Lung (tissue), 12 donors: ENCODE measurements around the gene TEX29. TPM values are rescaled to one million over a fixed set of nuclear protein-coding genes. Genes with fewer than 3 reads are reported as not detected.

Source experiments
- ATAC-seq: fragments of 200-7000 bp; cut with Tn5 transposase; one replicate; pipeline ENCODE4 v1.9.1; 2020; ENCODE audit warnings: moderate number of reproducible peaks; ENCODE audit not compliant: insufficient read depth, low FRiP score
- DNase-seq, 3 donors: peaks; one replicate each; pipeline ENCODE4 v3.0.0-alpha.2; 2013 to 2017
- H3K27ac ChIP-seq, 2 donors: one replicate each; pipeline ENCODE4 v1.5.1; 2013; ENCODE audit warnings: mild to moderate bottlenecking in 2 of 2, moderate library complexity in 2 of 2, control low read depth in 1 of 2, inconsistent platforms in 1 of 2, low read depth in 1 of 2, low read length in 1 of 2
- H3K27me3 ChIP-seq, 3 donors: one replicate each; pipeline ENCODE4 v1.5.1; 2013; ENCODE audit warnings: low read length in 2 of 3; ENCODE audit not compliant: control insufficient read depth in 3 of 3, insufficient read depth in 3 of 3
- H3K36me3 ChIP-seq, 4 donors: one replicate each; pipeline ENCODE4 v1.5.1; 2013; ENCODE audit warnings: low read length in 4 of 4, mild to moderate bottlenecking in 1 of 4, moderate library complexity in 1 of 4; ENCODE audit not compliant: control insufficient read depth in 4 of 4, insufficient read depth in 4 of 4
- H3K4me1 ChIP-seq, 5 donors: one replicate each; pipeline ENCODE4 v1.5.1; 2013; ENCODE audit warnings: low read length in 5 of 5, mild to moderate bottlenecking in 2 of 5, moderate library complexity in 1 of 5; ENCODE audit not compliant: control insufficient read depth in 5 of 5, insufficient read depth in 5 of 5
- H3K4me3 ChIP-seq: one replicate; pipeline ENCODE4 v1.5.1; 2013; ENCODE audit warnings: mild to moderate bottlenecking, control low read depth, moderate library complexity
- H3K9ac ChIP-seq, 2 donors: one replicate each; pipeline ENCODE4 v1.5.1; 2013; ENCODE audit warnings: low read length in 2 of 2, control low read depth in 1 of 2; ENCODE audit not compliant: insufficient read depth in 1 of 2
- H3K9me3 ChIP-seq, 4 donors: one replicate each; pipeline ENCODE4 v1.5.1; 2013; ENCODE audit warnings: low read length in 3 of 4, mild to moderate bottlenecking in 1 of 4, moderate library complexity in 1 of 4; ENCODE audit not compliant: control insufficient read depth in 4 of 4, insufficient read depth in 3 of 4
- WGBS, 2 donors: extraction: QIAGEN DNeasy Blood & Tissue Kit; methylation state at CpG; one replicate each; pipeline ENCODE4 v1.1.7; 2013; 5-methylcytosine and 5-hydroxymethylcytosine counted together
- polyA plus RNA-seq, 2 donors: library from polyadenylated mRNA; stranded (reverse); fragments of 200-250 nt; gene quantifications; one replicate each; pipeline ENCODE4 v1.2.1, GENCODE V29; 2013
- total RNA-seq, 2 donors: library from RNA; depleted of rRNA in 1 of 2; stranded (reverse); fragments of >200 nt in 1 of 2; gene quantifications; one replicate each; pipeline ENCODE4 v1.2.1, GENCODE V29; 2014 to 2021
- TF ChIP-seq, protein P1 (sequence below): IDR thresholded peaks from 2 replicates; pipeline ENCODE4 v1.5.1; 2012; ENCODE audit warnings: mild to moderate bottlenecking; ENCODE audit errors: control extremely low read depth, extremely low read depth
- donor health status: control.
- donor health status: control.
- donor health status: Bipolar disorder and iron deficiency.
- donor health status: healthy.
- donor health status: DM: yes; HTN: yes; CAD: no.

TEX29 gene
- total and polyA plus RNA-seq, 4 donors, result 0.19 to 0.79 (median 0.25) TPM; not detected in 1

DNA sequence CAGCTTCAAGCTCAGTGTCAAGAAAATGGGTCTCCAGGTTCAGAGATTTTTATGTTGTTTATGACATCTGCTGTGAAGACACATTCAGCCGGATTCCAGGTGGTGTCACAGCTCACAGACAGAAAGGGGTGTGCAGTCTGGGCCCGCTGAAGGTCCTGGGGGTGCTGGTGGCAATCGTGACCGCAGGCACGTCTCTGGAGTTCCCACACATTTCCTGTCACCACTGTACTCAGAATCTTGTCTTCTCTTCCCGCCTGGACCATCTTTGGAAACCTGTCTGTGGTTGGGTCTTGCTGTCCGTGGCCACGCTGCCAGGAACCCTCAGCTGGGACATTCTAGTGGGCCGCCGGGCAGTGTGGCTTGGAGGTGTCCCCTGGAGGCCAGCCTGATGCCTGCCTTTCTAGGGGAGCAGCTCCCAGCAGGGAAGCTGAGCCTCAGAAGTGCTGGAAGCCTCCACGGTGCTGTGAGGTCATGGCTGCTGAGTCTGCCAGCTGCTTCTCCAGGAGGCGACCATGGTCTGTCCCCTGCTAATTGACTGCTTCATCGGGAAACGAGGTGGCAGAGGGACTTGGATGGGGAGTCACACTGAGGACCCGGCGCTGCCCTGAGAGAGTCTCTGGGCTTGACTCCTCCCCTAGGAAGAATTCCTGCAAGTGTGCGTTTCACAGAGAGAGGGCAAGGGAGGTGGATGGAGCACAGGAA, 3.7 kb downstream of the TEX29 start:
- no peak overlapping the region for H3K9ac ChIP-seq
- TF ChIP-seq, protein P1, sequence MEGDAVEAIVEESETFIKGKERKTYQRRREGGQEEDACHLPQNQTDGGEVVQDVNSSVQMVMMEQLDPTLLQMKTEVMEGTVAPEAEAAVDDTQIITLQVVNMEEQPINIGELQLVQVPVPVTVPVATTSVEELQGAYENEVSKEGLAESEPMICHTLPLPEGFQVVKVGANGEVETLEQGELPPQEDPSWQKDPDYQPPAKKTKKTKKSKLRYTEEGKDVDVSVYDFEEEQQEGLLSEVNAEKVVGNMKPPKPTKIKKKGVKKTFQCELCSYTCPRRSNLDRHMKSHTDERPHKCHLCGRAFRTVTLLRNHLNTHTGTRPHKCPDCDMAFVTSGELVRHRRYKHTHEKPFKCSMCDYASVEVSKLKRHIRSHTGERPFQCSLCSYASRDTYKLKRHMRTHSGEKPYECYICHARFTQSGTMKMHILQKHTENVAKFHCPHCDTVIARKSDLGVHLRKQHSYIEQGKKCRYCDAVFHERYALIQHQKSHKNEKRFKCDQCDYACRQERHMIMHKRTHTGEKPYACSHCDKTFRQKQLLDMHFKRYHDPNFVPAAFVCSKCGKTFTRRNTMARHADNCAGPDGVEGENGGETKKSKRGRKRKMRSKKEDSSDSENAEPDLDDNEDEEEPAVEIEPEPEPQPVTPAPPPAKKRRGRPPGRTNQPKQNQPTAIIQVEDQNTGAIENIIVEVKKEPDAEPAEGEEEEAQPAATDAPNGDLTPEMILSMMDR, result no peak
- DNase-seq (peak in 1 of 3 donors; percentile 18), ATAC-seq (no peak)
- H3K27ac ChIP-seq, result no peak overlapping the region
- 70 to 72% methylated on average over 17 of the region's 17 CpGs for WGBS, 2 donors
- H3K4me3 ChIP-seq, result no peak overlapping the region
- H3K36me3 ChIP-seq, result no peaks in the 10 kb centered on the region
- peaks cover 0 to 2% (median 0%) of the 10 kb centered on the region in 4 donors for H3K9me3 ChIP-seq
- peaks cover 0 to 13% (median 0%) of the 10 kb centered on the region in 5 donors for H3K4me1 ChIP-seq
- H3K27me3 ChIP-seq, result no peaks in the 10 kb centered on the region

DNA sequence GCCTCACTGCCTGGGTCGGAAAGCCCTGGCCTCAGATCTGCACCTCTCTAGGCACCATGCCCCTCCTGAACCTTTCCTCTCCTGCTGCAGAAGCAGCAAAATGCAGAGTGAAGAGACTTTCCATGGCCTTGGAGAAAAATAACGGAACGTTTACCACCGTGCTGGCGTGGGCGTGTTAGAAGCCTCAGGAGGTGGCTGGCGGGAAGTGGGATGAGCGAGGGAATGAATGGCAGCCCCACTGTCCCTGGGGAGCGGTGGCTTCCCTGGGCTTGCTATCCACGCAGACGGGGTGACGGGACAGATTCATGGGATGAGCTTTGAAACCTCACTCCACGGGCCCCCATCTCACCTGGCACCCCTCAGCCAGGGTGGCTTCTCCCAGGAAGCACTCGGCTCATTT, 4.3 kb downstream of the TEX29 start:
- Histone ChIP-seq H3K27ac (no peak overlapping the region), H3K9me3 (peaks cover 0 to 2% (median 0%) of the 10 kb centered on the region in 4 donors), H3K9ac (no peak overlapping the region), H3K4me1 (peaks cover 0 to 19% (median 0%) of the 10 kb centered on the region in 5 donors), H3K36me3 (no peaks in the 10 kb centered on the region), H3K4me3 (no peak overlapping the region), H3K27me3 (no peaks in the 10 kb centered on the region)
- TF ChIP-seq, protein P1, result no peak
- DNase-seq (no peak), ATAC-seq (no peak)
- WGBS, 2 donors, result 83 to 87% methylated on average over 14 of the region's 14 CpGs

DNA sequence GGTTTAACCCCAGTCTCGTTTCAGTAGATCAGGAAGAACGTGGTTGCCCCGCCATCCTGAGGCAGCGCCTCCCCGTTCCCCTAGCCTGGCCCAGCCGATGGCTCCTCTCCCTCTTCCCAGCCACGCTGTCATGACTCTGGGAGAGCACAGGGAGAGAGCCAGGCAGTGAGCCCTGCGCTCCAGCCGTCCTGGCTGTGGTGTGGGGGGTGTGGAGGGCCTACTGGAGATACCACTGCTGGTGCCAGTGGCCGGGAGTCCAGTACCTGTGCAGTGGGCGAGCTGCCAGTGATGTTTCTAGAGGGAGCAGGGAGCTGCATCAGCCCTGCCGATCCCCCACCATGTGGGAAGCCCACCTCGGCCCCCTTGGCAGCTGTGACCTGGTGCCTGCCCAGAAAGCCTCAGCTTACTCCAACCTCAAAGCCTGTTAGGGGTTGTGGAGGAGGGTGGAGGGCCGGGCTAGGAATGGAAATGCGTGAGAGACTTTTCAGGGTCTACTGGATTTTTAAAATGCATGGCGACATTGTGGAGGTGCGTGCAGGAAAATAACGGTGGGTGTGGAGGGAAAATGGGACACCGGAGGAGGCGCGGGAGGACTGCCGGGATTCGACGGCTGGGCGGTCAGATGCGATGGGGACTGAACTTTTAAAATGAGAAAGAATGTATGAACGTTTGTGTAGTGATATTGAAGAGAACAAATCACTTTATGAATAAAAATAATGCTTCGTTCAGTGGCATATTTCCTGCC, 4.9 kb downstream of the TEX29 start:
- H3K27ac ChIP-seq, result no peak overlapping the region
- H3K4me1 ChIP-seq, result peaks cover 0 to 25% (median 0%) of the 10 kb centered on the region in 5 donors
- no peak overlapping the region for H3K9ac ChIP-seq
- peaks cover 0 to 2% (median 0%) of the 10 kb centered on the region in 4 donors for H3K9me3 ChIP-seq
- no peak for DNase-seq
- 86 to 87% methylated on average over 27 to 28 of the region's 28 CpGs for WGBS, 2 donors
- TF ChIP-seq, protein P1, result no peak
- no peak overlapping the region for H3K4me3 ChIP-seq
- no peaks in the 10 kb centered on the region for H3K36me3 ChIP-seq
- no peak for ATAC-seq
- H3K27me3 ChIP-seq, result no peaks in the 10 kb centered on the region
